Epidermal melanocyte (primary cell): ENCODE data around the gene SLC26A5.
"Not testable (repeated sequence)": the region's sequence is repeated elsewhere in the genome, so short reads cannot be mapped to it uniquely, and the experiment has no call there.

Experiments
- DNase-seq: peaks from one replicate; pipeline ENCODE4 v3.0.0; 2011; ENCODE audit warnings: low spot score; ENCODE audit not compliant: insufficient read length

The SLC26A5 gene, protein sequence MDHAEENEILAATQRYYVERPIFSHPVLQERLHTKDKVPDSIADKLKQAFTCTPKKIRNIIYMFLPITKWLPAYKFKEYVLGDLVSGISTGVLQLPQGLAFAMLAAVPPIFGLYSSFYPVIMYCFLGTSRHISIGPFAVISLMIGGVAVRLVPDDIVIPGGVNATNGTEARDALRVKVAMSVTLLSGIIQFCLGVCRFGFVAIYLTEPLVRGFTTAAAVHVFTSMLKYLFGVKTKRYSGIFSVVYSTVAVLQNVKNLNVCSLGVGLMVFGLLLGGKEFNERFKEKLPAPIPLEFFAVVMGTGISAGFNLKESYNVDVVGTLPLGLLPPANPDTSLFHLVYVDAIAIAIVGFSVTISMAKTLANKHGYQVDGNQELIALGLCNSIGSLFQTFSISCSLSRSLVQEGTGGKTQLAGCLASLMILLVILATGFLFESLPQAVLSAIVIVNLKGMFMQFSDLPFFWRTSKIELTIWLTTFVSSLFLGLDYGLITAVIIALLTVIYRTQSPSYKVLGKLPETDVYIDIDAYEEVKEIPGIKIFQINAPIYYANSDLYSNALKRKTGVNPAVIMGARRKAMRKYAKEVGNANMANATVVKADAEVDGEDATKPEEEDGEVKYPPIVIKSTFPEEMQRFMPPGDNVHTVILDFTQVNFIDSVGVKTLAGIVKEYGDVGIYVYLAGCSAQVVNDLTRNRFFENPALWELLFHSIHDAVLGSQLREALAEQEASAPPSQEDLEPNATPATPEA

GRCh38 chr7:103446049-103446520 lies at the start of gene SLC26A5:
Gene SLC26A5, minus strand, starts transcription at chr7:103446207. Its CDS starts 24,693 bp downstream, at chr7:103421514.
- no peak for DNase-seq

DNA sequence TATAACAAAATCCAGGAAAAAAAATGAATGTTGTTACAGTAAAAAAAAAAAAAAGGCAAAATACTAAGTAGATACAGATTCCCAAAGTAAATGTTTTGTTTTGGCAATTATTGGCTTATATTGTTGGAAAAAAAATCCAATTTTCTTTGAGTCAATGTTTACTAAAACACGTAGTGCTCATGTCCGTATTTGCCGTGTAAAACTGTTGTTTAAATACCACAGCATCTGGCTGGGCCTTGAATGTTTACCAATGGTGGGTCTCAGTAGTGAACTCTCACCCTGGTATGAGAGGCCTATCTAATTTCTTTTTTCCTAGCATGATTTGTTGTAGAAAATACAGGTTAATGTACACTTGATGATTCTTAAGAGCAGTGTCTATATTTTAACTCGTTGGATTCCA lies 41.4 kb upstream of the SLC26A5 start:
- DNase-seq: no peak

DNA sequence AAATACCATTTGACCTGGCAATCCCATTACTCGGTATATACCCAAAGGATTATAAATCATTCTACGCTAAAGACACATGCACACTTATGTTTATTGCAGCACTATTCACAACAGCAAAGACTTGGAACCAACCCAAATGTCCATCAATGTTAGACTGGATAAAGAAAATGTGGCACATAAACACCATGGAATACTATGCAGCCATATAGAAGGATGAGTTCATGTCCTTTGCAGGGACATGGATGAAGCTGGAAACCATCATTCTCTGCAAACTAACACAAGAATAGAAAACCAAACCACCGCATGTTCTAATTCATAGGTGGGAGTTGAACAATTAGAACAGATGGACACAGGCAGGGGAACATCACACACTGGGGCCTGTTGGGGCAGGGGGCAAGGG lies 40.9 kb upstream of the SLC26A5 start:
- not testable (repeated sequence) for DNase-seq

DNA sequence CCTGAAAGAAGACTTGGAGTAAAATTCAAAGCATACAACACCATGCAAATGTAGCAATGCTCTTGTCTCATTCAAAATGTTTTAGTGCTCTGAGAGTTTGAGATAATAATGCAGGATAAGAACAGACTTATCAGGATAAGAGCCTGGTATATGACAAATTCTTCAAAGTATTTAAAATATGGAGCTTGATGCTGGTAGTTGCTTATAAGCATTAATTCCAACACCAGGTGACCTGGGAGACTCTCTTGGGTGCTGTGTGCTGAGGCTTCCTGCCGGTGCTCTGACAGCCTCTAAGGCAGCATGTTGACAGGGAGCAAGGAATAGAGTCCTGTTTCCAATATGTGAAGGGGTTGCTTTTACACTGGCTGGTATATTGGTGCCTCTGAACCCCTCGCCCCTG lies 34.8 kb upstream of the SLC26A5 start:
- DNase-seq: no peak

GRCh38 chr7:103474956-103475355 lies 28.9 kb upstream of the SLC26A5 start:
- no peak for DNase-seq

DNA sequence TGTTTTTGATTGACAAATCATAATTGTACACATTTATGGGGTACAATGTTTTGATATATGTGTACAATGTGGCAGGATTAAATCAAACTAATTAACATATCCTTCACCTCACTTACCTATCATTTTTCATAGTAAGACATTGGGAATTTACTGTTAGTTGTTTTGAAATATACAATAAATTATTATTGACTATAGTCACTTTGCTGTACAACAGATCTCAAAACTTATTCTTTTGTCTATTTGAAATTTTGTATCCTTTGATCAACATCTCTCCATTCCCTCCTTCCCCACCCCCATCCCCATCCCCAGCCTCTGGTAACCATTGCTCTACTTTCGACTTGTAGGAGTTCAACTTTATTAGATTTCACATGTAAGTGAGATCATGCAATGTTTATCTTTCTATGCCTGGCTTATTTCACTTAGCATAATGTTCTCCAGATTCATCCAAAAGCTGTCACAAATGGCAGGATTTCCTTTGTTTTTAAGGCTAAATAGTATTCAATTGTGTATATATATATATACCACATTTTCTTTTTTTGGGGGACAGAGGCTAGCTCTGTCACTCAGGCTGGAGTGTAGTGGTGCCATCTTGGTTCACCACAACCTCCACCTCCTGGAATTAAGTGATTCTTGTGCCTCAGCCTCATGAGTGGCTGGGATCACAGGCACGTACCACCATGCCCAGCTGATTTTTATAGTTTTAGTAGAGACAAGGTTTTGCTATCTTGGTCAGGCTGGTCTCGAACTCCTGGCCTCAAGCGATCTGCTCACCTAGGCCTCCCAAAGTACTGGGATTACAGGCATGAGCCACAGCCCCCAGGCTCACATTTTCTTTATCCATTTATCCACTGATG lies 23.3 kb upstream of the SLC26A5 start:
- no peak for DNase-seq

- no peak for DNase-seq
Observed at GRCh38 chr7:103466814-103467213, 20.8 kb upstream of the SLC26A5 start.

- DNase-seq: no peak
Observed at GRCh38 chr7:103462358-103462757, 16.4 kb upstream of the SLC26A5 start.

DNA sequence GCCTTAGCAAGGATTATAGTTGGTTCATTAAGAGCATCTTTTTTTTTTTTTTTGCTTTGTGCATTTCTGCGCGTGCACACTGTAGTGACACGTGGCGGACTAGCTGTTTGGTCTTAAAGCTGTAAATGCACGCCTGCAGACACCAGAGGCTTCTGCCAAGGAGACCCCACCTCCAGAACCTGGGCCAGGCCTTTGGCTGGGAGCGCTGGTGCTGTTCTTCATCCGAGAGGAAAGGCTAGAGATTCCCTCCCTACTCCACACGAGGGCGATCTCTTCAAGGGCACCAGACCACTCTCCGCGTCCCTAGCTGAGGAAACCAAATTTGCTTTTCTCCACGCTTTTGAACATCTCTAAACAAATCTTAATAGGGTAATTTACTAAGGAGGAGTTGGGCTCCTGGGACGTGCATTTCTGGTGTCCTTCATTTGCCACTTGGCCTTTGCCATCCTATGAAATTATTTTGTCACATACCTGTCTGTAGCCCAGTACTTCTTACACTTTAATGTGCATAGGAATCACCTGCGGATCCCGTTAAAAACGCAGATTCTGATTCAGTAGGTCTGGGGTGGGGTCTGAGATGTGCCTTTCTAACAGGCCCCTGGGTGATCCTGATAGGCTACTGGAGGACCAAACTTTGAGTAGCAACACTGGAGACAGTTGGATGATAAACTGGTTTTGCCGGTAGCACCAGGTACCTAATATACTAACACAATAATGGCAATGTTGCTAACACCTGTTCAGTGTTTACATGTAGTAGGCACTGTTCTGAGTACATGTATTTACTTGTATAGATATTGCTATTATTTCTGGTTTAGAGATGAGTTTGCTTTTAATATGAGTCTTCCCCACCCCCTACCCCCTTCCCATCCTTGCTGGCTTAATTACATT lies 1.3 kb upstream of the SLC26A5 start:
- no peak for DNase-seq

GRCh38 chr7:103445228-103446048 lies 569 bp downstream of the SLC26A5 start:
- DNase-seq: no peak

GRCh38 chr7:103439661-103440060 lies 6.3 kb downstream of the SLC26A5 start:
- no peak for DNase-seq

GRCh38 chr7:103437623-103438022 lies 8.4 kb downstream of the SLC26A5 start:
- no peak for DNase-seq

DNA sequence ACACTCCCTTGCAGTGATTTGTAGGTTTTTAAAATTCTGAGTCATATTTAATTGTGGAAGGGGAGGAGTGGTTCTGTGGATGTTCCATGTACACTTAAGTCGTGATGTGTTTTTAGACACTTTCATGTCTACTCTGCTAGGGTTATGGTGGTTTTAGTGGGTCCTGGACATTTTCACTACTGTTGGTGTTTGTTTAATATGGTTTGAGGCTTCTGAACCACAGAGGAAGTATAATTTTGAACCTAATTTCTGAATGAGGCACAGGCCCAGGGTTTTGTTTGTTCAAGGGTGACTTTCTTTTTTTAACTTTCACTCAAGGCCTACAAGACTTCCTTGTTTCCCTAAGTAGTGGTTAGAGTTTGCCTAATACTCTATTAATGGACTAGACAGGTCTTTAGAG lies 13.3 kb downstream of the SLC26A5 start:
- no peak for DNase-seq

- DNase-seq: no peak
Observed at GRCh38 chr7:103425177-103425576, 20.8 kb downstream of the SLC26A5 start.

DNA sequence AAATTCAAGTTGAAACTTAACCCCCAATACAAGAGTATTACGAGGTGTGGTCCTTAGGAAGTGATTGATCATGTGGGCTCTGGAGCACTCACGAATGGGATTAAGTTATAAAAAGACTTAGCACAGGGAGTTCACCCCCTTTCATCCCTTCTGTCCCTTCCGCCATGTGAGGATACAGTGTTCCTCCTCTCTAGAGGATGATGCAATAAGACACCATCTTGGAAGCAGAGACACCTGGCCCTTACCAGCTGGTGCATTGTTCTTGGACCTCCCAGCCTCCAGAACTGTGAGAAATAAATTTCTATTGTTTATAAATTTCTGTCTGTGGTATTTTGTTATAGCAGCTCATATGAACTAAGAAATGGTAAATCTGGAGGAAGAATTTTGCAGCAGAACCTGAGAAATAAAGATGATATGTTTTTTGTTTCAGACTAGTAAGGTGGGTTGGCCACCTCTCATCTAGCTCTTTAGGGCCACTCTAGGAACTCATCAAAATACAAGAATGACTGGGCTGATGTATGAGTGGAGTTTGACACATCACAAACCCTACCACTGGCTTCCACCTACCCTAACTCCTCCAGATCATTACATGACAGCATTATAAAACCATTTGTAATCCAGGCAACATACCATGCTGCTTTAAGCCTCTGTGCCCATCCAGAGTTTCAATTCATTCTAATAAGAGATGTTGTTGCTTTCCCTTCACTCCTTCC lies 22.4 kb downstream of the SLC26A5 start:
- DNase-seq: no peak

- no peak for DNase-seq
Observed at GRCh38 chr7:103420857-103421384, 25.1 kb downstream of the SLC26A5 start.

DNA sequence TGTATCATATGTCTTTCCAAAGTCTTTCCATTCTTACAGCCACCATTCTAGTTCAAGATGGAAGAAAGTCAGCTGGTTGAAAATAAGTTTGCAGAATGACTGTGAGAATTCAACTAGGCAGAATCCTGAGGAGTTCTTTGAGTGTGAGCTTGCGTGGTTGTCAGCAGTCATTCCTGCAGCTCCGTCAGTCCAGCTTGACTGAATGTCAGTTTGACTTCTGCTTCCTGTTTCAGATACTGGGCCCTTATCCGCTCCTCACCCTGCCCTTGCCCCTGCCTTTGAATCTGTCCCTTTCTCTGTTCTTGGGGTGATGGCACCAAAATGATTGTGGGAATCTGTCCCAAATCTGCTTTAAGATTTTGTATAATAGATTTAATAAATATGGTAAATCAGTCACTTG lies 27.8 kb downstream of the SLC26A5 start:
- DNase-seq: no peak

DNA sequence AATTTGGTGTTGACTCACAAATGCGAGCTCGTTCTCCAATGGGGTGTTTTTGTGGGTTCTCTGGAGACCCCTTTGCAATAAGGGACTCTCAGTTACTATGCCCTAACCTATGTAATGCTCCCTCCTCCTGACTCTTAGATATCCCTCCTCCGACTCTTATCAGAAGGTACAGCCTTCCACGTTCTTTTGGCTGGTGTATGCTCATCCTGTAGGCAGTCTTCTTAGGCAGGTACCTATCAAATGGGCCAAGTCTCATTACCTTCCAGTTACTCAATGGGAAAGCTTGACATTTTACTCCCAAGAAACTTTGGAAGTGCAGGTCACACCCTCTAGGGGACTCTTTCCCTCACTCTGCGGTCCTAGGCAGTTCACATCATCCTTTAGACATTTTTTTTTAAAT lies 32.6 kb downstream of the SLC26A5 start:
- DNase-seq: no peak

DNA sequence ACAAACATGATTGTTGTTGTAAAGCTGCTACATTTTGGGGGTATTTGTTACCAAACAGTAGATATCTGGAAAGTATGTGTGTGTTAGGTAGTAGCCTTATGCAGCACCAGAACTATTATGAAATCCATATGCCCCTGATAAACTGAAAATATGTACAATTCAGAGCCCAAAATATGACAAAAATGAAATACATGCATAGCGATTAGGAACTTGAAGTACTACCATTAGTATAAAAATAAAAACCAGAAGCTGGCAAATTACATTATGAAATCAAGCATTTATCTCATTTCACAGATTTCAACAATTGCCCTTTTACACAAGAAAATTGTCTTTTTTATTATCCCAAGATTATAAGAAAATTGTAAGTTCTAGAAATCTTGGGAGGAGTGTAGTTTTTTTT lies 33.9 kb downstream of the SLC26A5 start:
- DNase-seq: no peak
